ENCODE results near the gene FAF1. TPM values are rescaled to one million over a fixed set of nuclear protein-coding genes. Genes with fewer than 3 reads are reported as not detected.

FAF1 gene
- total RNA-seq, 1 experiment from 2014 or later: 73.2 TPM

GRCh38 chr1:50591598-50591997 lies 368.5 kb downstream of the FAF1 start:
- intact Hi-C loops (cut with micrococcal nuclease): no loop called here
- Histone ChIP-seq H3K4me1 (ENCODE audit: control insufficient read depth in 1 of 2, insufficient read depth in 2 of 2, low read length in 2 of 2) (no peaks in the 10 kb centered on the region), H3K9ac (ENCODE audit: low read length) (no peak overlapping the region), H3K9me3 (ENCODE audit: control insufficient read depth in 1 of 2, insufficient read depth in 1 of 2, low read depth in 1 of 2, low read length in 2 of 2) (no peaks in the 10 kb centered on the region), H3K79me2 (ENCODE audit: insufficient read depth, low read length) (no peaks in the 10 kb centered on the region), H3K27me3 (ENCODE audit: insufficient read depth, low read length) (no peaks in the 10 kb centered on the region), H3K36me3 (ENCODE audit: control insufficient read depth in 1 of 2, insufficient read depth in 2 of 2, low read length in 2 of 2) (no peaks in the 10 kb centered on the region; a peak in 1 of 4 replicates), H2AFZ (ENCODE audit: low read depth, low read length, poor library complexity, severe bottlenecking) (no peak overlapping the region), H3K9me2 (ENCODE audit: insufficient read depth) (no peaks in the 10 kb centered on the region), H4K20me1 (ENCODE audit: insufficient read depth) (no peaks in the 10 kb centered on the region), H3K4me3 (replicated peaks in 1 of 2; ENCODE audit: low read depth in 1 of 2, low read length in 2 of 2) (no peak overlapping the region), H3K4me2 (ENCODE audit: low read length) (no peak overlapping the region), H3K27ac (ENCODE audit: low read depth, low read length) (no peak overlapping the region)
- ChIA-PET RAD21 (ENCODE audit: low non-redundant PET in 1 of 2, low total read pairs in 2 of 2, uncharacterized antibody in 2 of 2, unreplicated experiment in 2 of 2) (no interaction called here), POLR2A (no interaction called here), CTCF (no interaction called here)
- ATAC-seq (no peak), DNase-seq (ENCODE audit: low read depth, low spot score) (no peak)
- no peak for TF ChIP-seq CEBPB (IDR thresholded peaks at IDR 0.05; ENCODE audit: low read depth)
- TF ChIP-seq, protein P1, sequence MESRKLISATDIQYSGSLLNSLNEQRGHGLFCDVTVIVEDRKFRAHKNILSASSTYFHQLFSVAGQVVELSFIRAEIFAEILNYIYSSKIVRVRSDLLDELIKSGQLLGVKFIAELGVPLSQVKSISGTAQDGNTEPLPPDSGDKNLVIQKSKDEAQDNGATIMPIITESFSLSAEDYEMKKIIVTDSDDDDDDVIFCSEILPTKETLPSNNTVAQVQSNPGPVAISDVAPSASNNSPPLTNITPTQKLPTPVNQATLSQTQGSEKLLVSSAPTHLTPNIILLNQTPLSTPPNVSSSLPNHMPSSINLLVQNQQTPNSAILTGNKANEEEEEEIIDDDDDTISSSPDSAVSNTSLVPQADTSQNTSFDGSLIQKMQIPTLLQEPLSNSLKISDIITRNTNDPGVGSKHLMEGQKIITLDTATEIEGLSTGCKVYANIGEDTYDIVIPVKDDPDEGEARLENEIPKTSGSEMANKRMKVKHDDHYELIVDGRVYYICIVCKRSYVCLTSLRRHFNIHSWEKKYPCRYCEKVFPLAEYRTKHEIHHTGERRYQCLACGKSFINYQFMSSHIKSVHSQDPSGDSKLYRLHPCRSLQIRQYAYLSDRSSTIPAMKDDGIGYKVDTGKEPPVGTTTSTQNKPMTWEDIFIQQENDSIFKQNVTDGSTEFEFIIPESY (IDR thresholded peaks at IDR 0.05; ENCODE audit: extremely low read depth, insufficient replicate concordance, low read length): no peak
- TF ChIP-seq ATF3 (IDR thresholded peaks at IDR 0.05): no peak
- no peak for TF ChIP-seq EZH2 (IDR thresholded peaks at IDR 0.05)
- no peak for TF ChIP-seq SIN3A (IDR thresholded peaks at IDR 0.05; ENCODE audit: low read depth)
- no peak for TF ChIP-seq CBX3 (IDR thresholded peaks at IDR 0.05; ENCODE audit: low read depth)
- no peak for TF ChIP-seq ELF1 (IDR thresholded peaks at IDR 0.05; ENCODE audit: borderline replicate concordance, low read depth)
- no TSS peak for BruUV-seq (replicated peaks)

DNA sequence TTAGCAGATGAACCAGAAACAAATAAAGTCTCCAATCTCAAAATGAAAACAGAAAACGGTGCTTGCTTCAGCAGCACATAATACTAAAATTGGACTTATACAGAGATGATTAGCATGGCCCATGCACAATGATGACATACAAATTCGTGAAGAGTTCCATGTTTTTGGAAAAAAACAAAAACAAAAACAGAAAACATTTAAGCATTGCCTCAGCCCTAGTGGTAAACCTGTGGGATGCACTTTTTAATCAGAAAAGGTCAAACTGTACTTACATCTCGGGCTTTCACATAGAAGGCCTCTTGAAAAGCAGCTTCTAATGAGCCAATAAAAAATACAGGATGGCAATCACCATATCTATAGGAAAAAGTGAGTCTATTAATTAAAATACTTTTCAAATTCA lies 377.7 kb downstream of the FAF1 start:
- no peak for DNase-seq (ENCODE audit: low read depth, low spot score)
- Histone ChIP-seq H3K4me2 (ENCODE audit: low read length) (no peak overlapping the region), H3K79me2 (ENCODE audit: insufficient read depth, low read length) (no peaks in the 10 kb centered on the region), H2AFZ (ENCODE audit: low read depth, low read length, poor library complexity, severe bottlenecking) (no peak overlapping the region), H3K27me3 (ENCODE audit: insufficient read depth, low read length) (no peaks in the 10 kb centered on the region), H3K36me3 (ENCODE audit: control insufficient read depth in 1 of 2, insufficient read depth in 2 of 2, low read length in 2 of 2) (no peaks in the 10 kb centered on the region; a peak in 1 of 4 replicates), H3K4me1 (ENCODE audit: control insufficient read depth in 1 of 2, insufficient read depth in 2 of 2, low read length in 2 of 2) (no peaks in the 10 kb centered on the region), H4K20me1 (ENCODE audit: insufficient read depth) (no peaks in the 10 kb centered on the region), H3K4me3 (replicated peaks in 1 of 2; ENCODE audit: low read depth in 1 of 2, low read length in 2 of 2) (no peak overlapping the region), H3K9me3 (ENCODE audit: control insufficient read depth in 1 of 2, insufficient read depth in 1 of 2, low read depth in 1 of 2, low read length in 2 of 2) (no peaks in the 10 kb centered on the region), H3K9ac (ENCODE audit: low read length) (no peak overlapping the region), H3K27ac (ENCODE audit: low read depth, low read length) (no peak overlapping the region), H3K9me2 (ENCODE audit: insufficient read depth) (no peaks in the 10 kb centered on the region)
- ChIA-PET RAD21 (ENCODE audit: low non-redundant PET in 1 of 2, low total read pairs in 2 of 2, uncharacterized antibody in 2 of 2, unreplicated experiment in 2 of 2) (no interaction called here), POLR2A (no interaction called here), CTCF (no interaction called here)
- intact Hi-C loops (cut with micrococcal nuclease): no loop called here
- no peak for ATAC-seq
- TF ChIP-seq SP1 (IDR thresholded peaks at IDR 0.05; ENCODE audit: low read depth): no peak
- no peak for TF ChIP-seq EZH2phosphoT487 (IDR thresholded peaks at IDR 0.05; ENCODE audit: borderline replicate concordance)
- TF ChIP-seq SRF (IDR thresholded peaks at IDR 0.05; ENCODE audit: low read depth): no peak
- no peak for TF ChIP-seq TCF7L2 (IDR thresholded peaks at IDR 0.05; ENCODE audit: borderline replicate concordance, extremely low read depth, insufficient read depth, insufficient read length)
- TF ChIP-seq ZNF274 (IDR thresholded peaks at IDR 0.05; ENCODE audit: low read depth, low read length): no peak
- TF ChIP-seq, protein P2, sequence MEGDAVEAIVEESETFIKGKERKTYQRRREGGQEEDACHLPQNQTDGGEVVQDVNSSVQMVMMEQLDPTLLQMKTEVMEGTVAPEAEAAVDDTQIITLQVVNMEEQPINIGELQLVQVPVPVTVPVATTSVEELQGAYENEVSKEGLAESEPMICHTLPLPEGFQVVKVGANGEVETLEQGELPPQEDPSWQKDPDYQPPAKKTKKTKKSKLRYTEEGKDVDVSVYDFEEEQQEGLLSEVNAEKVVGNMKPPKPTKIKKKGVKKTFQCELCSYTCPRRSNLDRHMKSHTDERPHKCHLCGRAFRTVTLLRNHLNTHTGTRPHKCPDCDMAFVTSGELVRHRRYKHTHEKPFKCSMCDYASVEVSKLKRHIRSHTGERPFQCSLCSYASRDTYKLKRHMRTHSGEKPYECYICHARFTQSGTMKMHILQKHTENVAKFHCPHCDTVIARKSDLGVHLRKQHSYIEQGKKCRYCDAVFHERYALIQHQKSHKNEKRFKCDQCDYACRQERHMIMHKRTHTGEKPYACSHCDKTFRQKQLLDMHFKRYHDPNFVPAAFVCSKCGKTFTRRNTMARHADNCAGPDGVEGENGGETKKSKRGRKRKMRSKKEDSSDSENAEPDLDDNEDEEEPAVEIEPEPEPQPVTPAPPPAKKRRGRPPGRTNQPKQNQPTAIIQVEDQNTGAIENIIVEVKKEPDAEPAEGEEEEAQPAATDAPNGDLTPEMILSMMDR (IDR thresholded peaks at IDR 0.05 in 2 of 3, conservative IDR thresholded peaks at IDR 0.05 in 1 of 3; ENCODE audit: borderline replicate concordance in 1 of 3, insufficient read depth in 1 of 3, low read depth in 2 of 3, low read length in 2 of 3): peak in 2 of 3 experiments; percentile 11 to 34; a peak in 2 of 6 replicates
- BruUV-seq (replicated peaks): no TSS peak
